A549 (cell line): Measurements from ENCODE around the gene OPRD1.

Source experiments
- BHLHE40 ChIP-seq: IDR thresholded peaks from 2 replicates; pipeline ENCODE4 v1.6.1; 2012; ENCODE audit warnings: low read depth, low read length, inconsistent platforms
- CTCF ChIP-seq: fragments of >200 bp; sonication (Bioruptor Twin); formaldehyde crosslinking; IDR thresholded peaks from 3 replicates; pipeline ENCODE4 v1.5.1; 2016
- EP300 ChIP-seq, 2 experiments: fragments of >200 bp; sonication (Bioruptor Twin); formaldehyde crosslinking; IDR thresholded peaks; 2 replicates in 1 of 2; 3 replicates in 1 of 2; pipeline ENCODE4 v1.6.1; 2016 to 2017
- HMGXB4 ChIP-seq: fragments of 250-450 bp; sonication (Bioruptor Pico); IDR thresholded peaks from 2 replicates; pipeline ENCODE4 v1.5.0; 2021; ENCODE audit warnings: mild to moderate bottlenecking, moderate library complexity, borderline replicate concordance
- KDM1A ChIP-seq: fragments of 200-600 bp; sonication (generic); IDR thresholded peaks from 2 replicates; pipeline ENCODE4 v1.6.1; 2016; ENCODE audit warnings: low read depth, mild to moderate bottlenecking
- NFE2L2 ChIP-seq: fragments of 150-350 bp; conservative IDR thresholded peaks from 2 replicates; pipeline ENCODE4 v1.6.1; 2014; ENCODE audit warnings: low read length

- TF ChIP-seq CTCF (no peak), HMGXB4 (no peak), BHLHE40 (no peak), EP300 (IDR thresholded peaks at IDR 0.05) (no peak), NFE2L2 (no peak), KDM1A (no peak)
These were observed 71.3 kb downstream of the OPRD1 start for GRCh38 chr1:28883242-28883616.
